Hepatocyte (in vitro differentiated cells): Measurements from ENCODE around the gene MAP3K8. TPM values are rescaled to one million over a fixed set of nuclear protein-coding genes. Genes with fewer than 3 reads are reported as not detected.

Experiments used
- DNase-seq: peaks from one replicate; pipeline ENCODE4 v3.0.0-alpha.2; 2016; ENCODE audit warnings: low spot score
- H2AFZ ChIP-seq: fragments of 200-600 bp; sonication (generic); 2 replicates; pipeline ENCODE4 v1.6.0; 2016; ENCODE audit warnings: antibody characterized with exemption, mild to moderate bottlenecking
- H3K27ac ChIP-seq: fragments of 200-600 bp; sonication (generic); 2 replicates; pipeline ENCODE4 v1.5.1; 2016; ENCODE audit warnings: mild to moderate bottlenecking
- H3K27me3 ChIP-seq: fragments of 200-600 bp; sonication (generic); 2 replicates; pipeline ENCODE4 v1.6.1; 2016
- H3K36me3 ChIP-seq: fragments of 200-600 bp; sonication (generic); replicated peaks from 2 replicates; pipeline ENCODE4 v1.5.1; 2016; ENCODE audit warnings: low read depth; ENCODE audit not compliant: insufficient read depth
- H3K4me1 ChIP-seq: fragments of 200-600 bp; sonication (generic); 2 replicates; pipeline ENCODE4 v1.5.1; 2016; ENCODE audit warnings: mild to moderate bottlenecking, moderate library complexity; ENCODE audit not compliant: insufficient read depth
- H3K4me2 ChIP-seq: fragments of 200-600 bp; sonication (generic); 2 replicates; pipeline ENCODE4 v1.6.0; 2016
- H3K4me3 ChIP-seq: fragments of 200-600 bp; sonication (generic); 2 replicates; pipeline ENCODE4 v1.5.1; 2016; ENCODE audit warnings: mild to moderate bottlenecking
- H3K79me2 ChIP-seq: fragments of 200-600 bp; sonication (generic); 2 replicates; pipeline ENCODE4 v1.6.0; 2017; ENCODE audit warnings: mild to moderate bottlenecking
- H3K9me2 ChIP-seq: fragments of 200-600 bp; sonication (generic); replicated peaks from 2 replicates; pipeline ENCODE4 v1.6.0; 2017; ENCODE audit warnings: mild to moderate bottlenecking; ENCODE audit not compliant: insufficient read depth
- H3K9me3 ChIP-seq: fragments of 200-600 bp; sonication (generic); 2 replicates; pipeline ENCODE4 v1.5.1; 2016; ENCODE audit warnings: low read depth, mild to moderate bottlenecking
- H4K20me1 ChIP-seq: fragments of 200-600 bp; sonication (generic); 2 replicates; pipeline ENCODE4 v1.6.0; 2016; ENCODE audit warnings: mild to moderate bottlenecking; ENCODE audit not compliant: insufficient read depth, poor library complexity, severe bottlenecking
- CTCF ChIP-seq: fragments of 200-600 bp; sonication (generic); IDR thresholded peaks from 2 replicates; pipeline ENCODE4 v1.5.1; 2016; ENCODE audit warnings: antibody characterized with exemption, mild to moderate bottlenecking; ENCODE audit not compliant: poor library complexity
- EZH2 ChIP-seq: fragments of 200-600 bp; sonication (generic); IDR thresholded peaks from 2 replicates; pipeline ENCODE4 v1.6.1; 2016; ENCODE audit warnings: antibody characterized with exemption, mild to moderate bottlenecking, borderline replicate concordance
- EZH2phosphoT487 ChIP-seq: fragments of 200-600 bp; sonication (generic); IDR thresholded peaks from one replicate; pipeline ENCODE4 v1.6.1; 2018; ENCODE audit warnings: antibody characterized with exemption, mild to moderate bottlenecking, low read depth, moderate library complexity; ENCODE audit not compliant: unreplicated experiment, severe bottlenecking
- WGBS: methylation state at CpG from one replicate; pipeline ENCODE4 v1.1.6; 2016; ENCODE audit warnings: low lambda C conversion rate; ENCODE audit errors: missing lambda C conversion rate; 5-methylcytosine and 5-hydroxymethylcytosine counted together
- polyA plus RNA-seq: library from polyadenylated mRNA; unstranded; fragments of >200 nt; fragmentation: Nextera tagmentation; extraction: Ambion mirVana; gene quantifications from 2 replicates; pipeline ENCODE4 v1.2.1, GENCODE V29; 2016
- total RNA-seq: library from RNA; depleted of rRNA; stranded (reverse); fragments of >200 nt; gene quantifications from 2 replicates; pipeline ENCODE4 v1.2.3, GENCODE V29; 2014

MAP3K8 gene
- total and polyA plus RNA-seq, 2 experiments from 2014 or later: 23.0 to 40.0 TPM

DNA sequence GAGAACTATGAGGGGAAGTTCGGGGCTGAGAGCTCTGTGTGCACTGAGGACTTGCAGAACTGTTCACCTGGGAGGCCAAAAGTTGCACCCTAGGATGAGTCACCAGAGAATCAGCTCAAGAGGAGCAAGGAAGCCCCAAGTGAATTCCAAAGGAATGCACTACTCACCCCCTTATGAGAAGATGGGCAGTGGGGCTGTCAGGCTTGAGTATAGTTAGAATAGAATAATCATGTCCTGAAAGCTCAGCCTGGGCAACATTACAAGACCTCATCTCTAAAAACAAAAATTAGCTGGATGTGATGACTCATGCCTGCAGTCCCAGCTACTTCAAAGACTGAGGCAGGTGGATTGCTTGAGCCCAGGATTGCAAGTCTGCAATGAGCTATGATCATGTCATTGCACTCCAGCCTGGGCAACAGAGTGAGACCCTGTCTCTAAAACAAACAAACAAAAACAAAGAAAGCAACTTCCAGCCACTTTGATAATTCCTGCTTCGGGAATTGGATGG, 30.0 kb downstream of the MAP3K8 start:
- Histone ChIP-seq H3K27me3 (no peaks in the 10 kb centered on the region), H4K20me1 (no peaks in the 10 kb centered on the region), H3K9me2 (no peaks in the 10 kb centered on the region), H3K4me1 (peaks cover 5% of the 10 kb centered on the region), H3K4me2 (no peak overlapping the region), H3K36me3 (no peaks in the 10 kb centered on the region), H3K27ac (no peak overlapping the region), H3K9me3 (no peaks in the 10 kb centered on the region), H3K4me3 (no peak overlapping the region), H2AFZ (no peak overlapping the region), H3K79me2 (no peaks in the 10 kb centered on the region)
- 78% methylated on average over 2 of the region's 2 CpGs for WGBS
- TF ChIP-seq CTCF (no peak), EZH2phosphoT487 (no peak), EZH2 (no peak)
- no peak for DNase-seq

- Histone ChIP-seq H3K27ac (no peak overlapping the region), H4K20me1 (no peaks in the 10 kb centered on the region), H3K4me2 (no peak overlapping the region), H3K27me3 (no peaks in the 10 kb centered on the region), H3K4me3 (no peak overlapping the region), H3K4me1 (peaks cover under 1% of the 10 kb centered on the region), H3K9me3 (no peaks in the 10 kb centered on the region), H3K79me2 (no peaks in the 10 kb centered on the region), H2AFZ (no peak overlapping the region), H3K9me2 (no peaks in the 10 kb centered on the region), H3K36me3 (no peaks in the 10 kb centered on the region)
- TF ChIP-seq CTCF: no peak
- TF ChIP-seq EZH2: no peak
- no peak for TF ChIP-seq EZH2phosphoT487
- 94% methylated on average over 3 of the region's 3 CpGs for WGBS
- DNase-seq: no peak
Measured at GRCh38 chr10:30464675-30465074, 30.7 kb downstream of the MAP3K8 start.

DNA sequence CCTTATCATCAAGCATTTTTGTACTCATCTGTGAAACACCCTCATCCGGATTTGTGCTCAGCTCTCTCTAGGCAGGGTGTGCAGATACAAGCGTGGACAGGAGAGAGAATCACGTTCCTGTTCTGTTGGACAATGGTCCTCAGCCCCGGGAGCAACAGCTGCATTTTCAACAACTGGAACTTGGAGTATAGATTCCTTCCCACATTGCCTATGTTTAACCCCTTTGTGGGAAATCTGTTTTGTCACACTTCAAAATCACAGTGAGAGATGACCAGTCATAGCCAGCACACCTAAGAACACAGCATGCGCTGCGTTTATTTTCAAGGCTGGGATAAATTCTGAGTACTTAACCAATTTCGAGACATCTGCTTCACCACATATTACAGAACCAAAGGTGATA, 32.5 kb downstream of the MAP3K8 start:
- no peak for DNase-seq
- Histone ChIP-seq H3K36me3 (no peaks in the 10 kb centered on the region), H3K27me3 (no peaks in the 10 kb centered on the region), H3K9me2 (no peaks in the 10 kb centered on the region), H3K79me2 (no peaks in the 10 kb centered on the region), H3K4me3 (no peak overlapping the region), H4K20me1 (no peaks in the 10 kb centered on the region), H3K4me1 (no peaks in the 10 kb centered on the region), H2AFZ (no peak overlapping the region), H3K9me3 (no peaks in the 10 kb centered on the region), H3K27ac (no peak overlapping the region), H3K4me2 (no peak overlapping the region)
- no peak for TF ChIP-seq EZH2
- 86% methylated on average over 7 of the region's 7 CpGs for WGBS

GRCh38 chr10:30467651-30468338, 33.8 kb downstream of the MAP3K8 start:
- no peak overlapping the region for H3K27ac ChIP-seq
- no peak overlapping the region for H2AFZ ChIP-seq
- no peak overlapping the region for H3K4me3 ChIP-seq
- 93% methylated on average over 4 of the region's 4 CpGs for WGBS
- no peaks in the 10 kb centered on the region for H3K36me3 ChIP-seq
- H4K20me1 ChIP-seq: no peaks in the 10 kb centered on the region
- no peak overlapping the region for H3K4me2 ChIP-seq
- no peaks in the 10 kb centered on the region for H3K79me2 ChIP-seq
- TF ChIP-seq EZH2 (no peak), EZH2phosphoT487 (no peak), CTCF (no peak)
- H3K27me3 ChIP-seq: no peaks in the 10 kb centered on the region
- H3K9me3 ChIP-seq: no peaks in the 10 kb centered on the region
- no peak for DNase-seq
- H3K4me1 ChIP-seq: no peaks in the 10 kb centered on the region
- no peaks in the 10 kb centered on the region for H3K9me2 ChIP-seq
